Activated CD8-positive, alpha-beta memory T cell treated with anti-CD3 and anti-CD28 coated beads, Interleukin-2, amount 50 U/mL, for 48 hours (primary cell): ENCODE measurements around the gene S100A14.

Source experiments
- DNase-seq: peaks from one replicate; pipeline ENCODE4 v3.0.0-alpha.2; 2020

S100A14 gene

GRCh38 chr1:153636312-153636711 is 20.2 kb upstream of the S100A14 start:
- DNase-seq: no peak

GRCh38 chr1:153635872-153636271 is 19.7 kb upstream of the S100A14 start:
- no peak for DNase-seq

GRCh38 chr1:153633754-153634665 is 17.9 kb upstream of the S100A14 start, which contains the start of gene CHTOP:
CHTOP (plus strand) TSS chr1:153634066; CDS start chr1:153636589, 2,523 bp downstream.
- peak; percentile 99 for DNase-seq

GRCh38 chr1:153633161-153633753 is 17.1 kb upstream of the S100A14 start:
- no peak for DNase-seq

- DNase-seq: no peak
These were observed 15.2 kb upstream of the S100A14 start for GRCh38 chr1:153631047-153632022.

- DNase-seq: no peak
These were observed 14.3 kb upstream of the S100A14 start for GRCh38 chr1:153630384-153630783.

GRCh38 chr1:153629971-153630370 is 13.8 kb upstream of the S100A14 start:
- DNase-seq: no peak

- no peak for DNase-seq
These were observed 13.2 kb upstream of the S100A14 start for GRCh38 chr1:153629343-153629665.

GRCh38 chr1:153628638-153629342 is 12.7 kb upstream of the S100A14 start:
- DNase-seq: no peak

GRCh38 chr1:153627715-153628626 is 11.8 kb upstream of the S100A14 start, which contains the start of gene S100A1:
S100A1 (plus strand) TSS chr1:153628434; CDS start chr1:153630522, 2,088 bp downstream.
- DNase-seq: no peak

GRCh38 chr1:153626904-153627714 is 11.0 kb upstream of the S100A14 start, which contains the start of gene S100A13:
S100A13 (minus strand) TSS chr1:153627505; CDS start chr1:153626472, 1,033 bp downstream.
- DNase-seq: no peak

GRCh38 chr1:153626477-153626903 is 10.4 kb upstream of the S100A14 start:
- no peak for DNase-seq

- DNase-seq: no peak
These were observed 9.0 kb upstream of the S100A14 start for GRCh38 chr1:153624965-153625611.

GRCh38 chr1:153623101-153623500 is 7.0 kb upstream of the S100A14 start:
- no peak for DNase-seq

GRCh38 chr1:153619171-153619570 is 3.0 kb upstream of the S100A14 start:
- DNase-seq: no peak

- no peak for DNase-seq
These were observed 1.5 kb upstream of the S100A14 start for GRCh38 chr1:153617663-153618062.

- no peak for DNase-seq
These were observed 789 bp upstream of the S100A14 start for GRCh38 chr1:153616917-153617311.

- no peak for DNase-seq
These were observed 719 bp downstream of the S100A14 start for GRCh38 chr1:153615406-153615805.

GRCh38 chr1:153614906-153615305 is 1.2 kb downstream of the S100A14 start:
- DNase-seq: no peak
